Lower lobe of right lung (tissue), 2 donors: ENCODE measurements around the gene OR1B1. TPM values are rescaled to one million over a fixed set of nuclear protein-coding genes. Genes with fewer than 3 reads are reported as not detected.

Experiments used
- ATAC-seq, 2 donors: fragments of 200-7000 bp; cut with Tn5 transposase; one replicate each; pipeline ENCODE4 v1.9.1; 2020 to 2022; ENCODE audit warnings: mild to moderate bottlenecking in 2 of 2, moderate library complexity in 2 of 2
- DNase-seq: peaks from one replicate; pipeline ENCODE4 v3.0.0-alpha.2; 2020
- H3K27ac ChIP-seq: fragments of 200-600 bp; one replicate; pipeline ENCODE4 v1.8.0; 2022
- H3K27me3 ChIP-seq: fragments of 200-600 bp; one replicate; pipeline ENCODE4 v1.8.0; 2022; ENCODE audit warnings: low read depth
- H3K36me3 ChIP-seq: fragments of 200-600 bp; one replicate; pipeline ENCODE4 v1.8.0; 2022; ENCODE audit warnings: mild to moderate bottlenecking
- H3K4me1 ChIP-seq: fragments of 200-600 bp; one replicate; pipeline ENCODE4 v1.8.0; 2022
- H3K4me3 ChIP-seq: fragments of 200-600 bp; one replicate; pipeline ENCODE4 v1.8.0; 2022; ENCODE audit warnings: mild to moderate bottlenecking
- H3K9me3 ChIP-seq: fragments of 200-600 bp; one replicate; pipeline ENCODE4 v1.8.0; 2022
- CTCF ChIP-seq: fragments of 200-600 bp; IDR thresholded peaks from one replicate; pipeline ENCODE4 v1.8.0; 2022; ENCODE audit warnings: antibody characterized with exemption, mild to moderate bottlenecking
- intact Hi-C: fragments of 100-400 bp; cut with DNase I; formaldehyde crosslinking; loops from one replicate; pipeline ENCODE4 v1.11.0; 2022
- long read RNA-seq: library from polyadenylated mRNA; unstranded; transcript quantifications from one replicate; pipeline ENCODE4 v2.0.0, GENCODE V29; 2021
- total RNA-seq: library from RNA; stranded (reverse); fragmentation: NEBNext Ultra II Directional; extraction: Animal tissue kit (Norgen Biotek cat#: 25700); gene quantifications from one replicate; pipeline ENCODE4 v1.2.1, GENCODE V29; 2021
- donor health status: DM: no; HTN: yes; CAD: no; lungs with severe emphysema.

The OR1B1 gene
- total RNA-seq = not detected
- long read RNA-seq = 0 reads

GRCh38 chr9:122657527-122657926, at the start of gene OR1B1:
Gene OR1B1, minus strand, starts transcription at chr9:122657627.
- ATAC-seq (no peak), DNase-seq (no peak)
- Histone ChIP-seq H3K27me3 (no peaks in the 10 kb centered on the region), H3K4me1 (no peaks in the 10 kb centered on the region), H3K36me3 (no peaks in the 10 kb centered on the region), H3K27ac (no peak within 1 kb of the TSS), H3K9me3 (no peaks in the 10 kb centered on the region), H3K4me3 (no peak within 1 kb of the TSS)
- no peak for TF ChIP-seq CTCF
- intact Hi-C loops = no loop called here

GRCh38 chr9:122695696-122696095, 38.3 kb upstream of the OR1B1 start:
- no peak overlapping the region for H3K27ac ChIP-seq
- DNase-seq = no peak
- ATAC-seq = no peak
- intact Hi-C loops = no loop called here
- no peaks in the 10 kb centered on the region for H3K27me3 ChIP-seq
- peaks cover 15% of the 10 kb centered on the region for H3K9me3 ChIP-seq
- no peak overlapping the region for H3K4me3 ChIP-seq
- H3K4me1 ChIP-seq = no peaks in the 10 kb centered on the region
- H3K36me3 ChIP-seq = no peaks in the 10 kb centered on the region
- no peak for TF ChIP-seq CTCF

GRCh38 chr9:122684851-122685250, 27.4 kb upstream of the OR1B1 start:
- Histone ChIP-seq H3K9me3 (peaks cover 11% of the 10 kb centered on the region), H3K27me3 (no peaks in the 10 kb centered on the region), H3K36me3 (no peaks in the 10 kb centered on the region), H3K4me1 (no peaks in the 10 kb centered on the region), H3K27ac (no peak overlapping the region), H3K4me3 (no peak overlapping the region)
- DNase-seq (no peak), ATAC-seq (no peak)
- TF ChIP-seq CTCF = no peak
- intact Hi-C loops = no loop called here

GRCh38 chr9:122672481-122672880, 15.1 kb upstream of the OR1B1 start:
- no peak for DNase-seq
- no peak overlapping the region for H3K4me3 ChIP-seq
- peaks cover 18% of the 10 kb centered on the region for H3K9me3 ChIP-seq
- intact Hi-C loops = no loop called here
- ATAC-seq = no peak
- TF ChIP-seq CTCF = no peak
- H3K36me3 ChIP-seq = no peaks in the 10 kb centered on the region
- H3K27ac ChIP-seq = no peak overlapping the region
- H3K4me1 ChIP-seq = no peaks in the 10 kb centered on the region
- H3K27me3 ChIP-seq = no peaks in the 10 kb centered on the region

GRCh38 chr9:122661416-122661815, 4.0 kb upstream of the OR1B1 start, which contains the start of gene OR1L1:
Gene OR1L1, plus strand, starts transcription at chr9:122661716. Its CDS starts 0 bp downstream, at chr9:122661716.
- Histone ChIP-seq H3K27me3 (no peaks in the 10 kb centered on the region), H3K9me3 (no peaks in the 10 kb centered on the region), H3K4me3 (no peak within 1 kb of the TSS), H3K4me1 (no peaks in the 10 kb centered on the region), H3K36me3 (no peaks in the 10 kb centered on the region), H3K27ac (no peak within 1 kb of the TSS)
- intact Hi-C loops = no loop called here
- DNase-seq (no peak), ATAC-seq (no peak)
- no peak for TF ChIP-seq CTCF

GRCh38 chr9:122656378-122656777, 1.0 kb downstream of the OR1B1 start:
- Histone ChIP-seq H3K36me3 (no peaks in the 10 kb centered on the region), H3K4me3 (no peak overlapping the region), H3K9me3 (no peaks in the 10 kb centered on the region), H3K27me3 (no peaks in the 10 kb centered on the region), H3K4me1 (no peaks in the 10 kb centered on the region), H3K27ac (no peak overlapping the region)
- intact Hi-C loops = no loop called here
- ATAC-seq = no peak
- DNase-seq = no peak
- no peak for TF ChIP-seq CTCF
